RCC 7860 (cell line): Measurements from ENCODE around the gene FSTL4.
"Not testable (repeated sequence)": the region's sequence is repeated elsewhere in the genome, so short reads cannot be mapped to it uniquely, and the experiment has no call there.

Experiments used
- DNase-seq: peaks from one replicate; pipeline ENCODE4 v3.0.0-alpha.2; 2015; ENCODE audit warnings: low spot score
- FAIRE-seq: peaks from 2 replicates; lab custom pipeline; 2012; peaks lifted over from hg19 to GRCh38; lab: Jason Lieb, UNC

Gene FSTL4

DNA sequence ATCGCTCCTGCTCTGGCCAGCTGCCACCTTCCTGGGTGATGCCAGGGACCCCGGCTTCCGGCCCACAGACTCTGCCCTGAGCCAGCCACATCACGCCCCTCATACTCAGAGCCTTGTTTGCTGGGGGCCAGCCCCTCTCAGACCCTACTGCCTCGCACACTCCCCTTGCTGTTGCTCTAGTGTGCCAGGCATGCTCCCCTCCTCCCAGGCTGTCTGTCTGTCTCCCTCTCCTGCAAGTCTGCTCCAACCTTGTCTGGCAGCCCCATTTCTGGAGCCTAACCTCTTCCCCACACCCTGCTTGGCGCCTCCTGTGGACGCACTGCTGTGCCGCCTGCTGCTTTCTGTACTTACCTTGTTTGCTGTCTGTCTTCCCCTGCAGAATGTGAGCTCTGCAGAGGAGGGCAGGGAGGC is 375.8 kb downstream of the FSTL4 start:
- DNase-seq: no peak
- FAIRE-seq: no peak

DNA sequence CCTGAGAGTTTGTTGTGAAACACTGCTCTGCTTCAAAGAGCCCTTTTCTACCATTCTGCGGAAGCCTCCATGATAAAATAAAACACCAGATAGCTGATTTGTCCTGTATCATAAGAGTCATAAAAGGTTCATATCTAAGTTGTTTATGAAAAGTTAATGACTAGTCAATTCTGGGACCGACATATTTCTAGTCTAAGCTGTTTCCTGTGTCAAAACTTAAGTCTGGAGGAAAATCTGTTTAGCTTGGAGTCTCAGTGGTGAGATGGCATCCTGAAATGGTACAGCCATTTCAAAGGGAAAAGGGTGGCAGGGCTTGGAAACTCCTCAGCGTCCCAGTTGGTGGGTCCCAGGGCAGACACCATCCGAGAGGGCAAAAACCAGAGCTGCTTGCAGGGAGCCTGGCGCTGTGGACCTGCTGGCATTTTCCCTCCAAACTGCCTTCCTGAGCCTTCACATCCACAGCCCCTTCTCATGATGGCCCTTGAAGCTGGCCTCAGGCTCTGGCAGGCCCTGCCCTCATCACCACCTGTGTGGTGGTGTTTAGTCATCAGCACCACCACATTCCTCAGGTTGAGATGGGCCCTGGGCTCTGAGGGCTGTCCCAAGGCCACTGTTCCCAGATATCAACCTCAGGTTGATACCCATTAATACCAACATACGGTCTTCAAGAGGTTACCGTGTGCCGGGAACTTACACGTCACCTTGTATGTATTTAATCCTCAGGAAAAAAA is 376.5 kb downstream of the FSTL4 start:
- no peak for DNase-seq
- FAIRE-seq: no peak

- no peak for FAIRE-seq
- DNase-seq: no peak
Measured at GRCh38 chr5:133234911-133235310, 377.4 kb downstream of the FSTL4 start.

DNA sequence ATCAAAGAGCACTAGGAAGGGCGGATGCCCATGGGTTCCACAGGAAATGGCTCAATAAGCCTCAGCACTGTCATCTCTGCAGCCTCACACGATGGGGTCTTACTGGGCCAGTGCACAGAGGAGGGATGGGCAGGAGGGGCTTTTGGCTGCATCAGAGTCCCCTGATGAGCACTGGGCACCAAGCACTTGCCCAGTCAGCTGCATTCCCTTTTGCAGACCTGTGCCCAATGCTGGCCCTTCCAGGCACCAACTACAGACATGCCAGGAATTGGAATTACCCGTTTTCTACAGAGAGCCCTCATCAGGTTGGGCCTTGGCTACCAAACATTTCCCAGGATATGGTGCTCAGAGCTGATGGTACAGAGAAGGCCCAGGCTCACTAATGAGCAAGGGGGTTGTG is 378.1 kb downstream of the FSTL4 start:
- DNase-seq (no peak), FAIRE-seq (no peak)

DNA sequence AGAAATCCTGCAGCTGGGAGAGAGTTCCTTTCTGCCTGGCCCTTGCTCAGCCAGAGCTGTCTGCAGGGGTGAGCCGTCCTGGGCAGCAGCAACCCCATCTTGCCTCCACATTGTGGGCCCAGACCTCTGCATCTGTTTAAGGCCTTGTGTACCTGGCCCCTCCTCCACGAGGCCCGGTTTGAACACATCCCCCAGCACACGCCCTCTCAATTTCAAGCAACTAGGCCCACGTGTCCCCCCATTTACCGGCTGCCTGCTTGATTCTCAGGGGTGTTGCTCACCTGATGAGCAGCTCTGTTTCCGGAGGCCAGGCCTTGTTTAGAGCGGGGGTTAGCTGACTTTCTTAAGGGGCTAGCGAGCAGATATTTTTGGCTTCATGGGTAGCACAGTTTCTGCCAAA is 378.7 kb downstream of the FSTL4 start:
- DNase-seq: no peak
- no peak for FAIRE-seq

DNA sequence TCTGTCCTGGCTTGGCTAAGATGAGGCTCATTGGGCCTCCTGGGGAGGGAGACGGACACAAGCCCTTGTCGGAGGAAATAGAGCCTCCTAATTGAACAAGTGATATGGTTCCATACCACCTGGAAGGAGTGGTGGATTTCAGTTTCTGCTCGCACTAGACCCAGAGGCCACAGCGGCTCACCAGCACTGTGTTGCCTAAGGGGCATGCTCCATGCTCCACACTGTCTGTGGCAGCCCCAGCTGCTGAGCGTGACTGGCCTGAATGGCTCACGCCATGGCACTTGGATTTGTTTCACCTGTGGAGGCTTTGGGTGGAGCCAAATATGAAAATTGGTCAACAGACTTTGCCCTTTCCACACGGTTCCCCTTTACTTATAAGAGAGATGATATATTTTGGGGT is 379.4 kb downstream of the FSTL4 start:
- FAIRE-seq: no peak

DNA sequence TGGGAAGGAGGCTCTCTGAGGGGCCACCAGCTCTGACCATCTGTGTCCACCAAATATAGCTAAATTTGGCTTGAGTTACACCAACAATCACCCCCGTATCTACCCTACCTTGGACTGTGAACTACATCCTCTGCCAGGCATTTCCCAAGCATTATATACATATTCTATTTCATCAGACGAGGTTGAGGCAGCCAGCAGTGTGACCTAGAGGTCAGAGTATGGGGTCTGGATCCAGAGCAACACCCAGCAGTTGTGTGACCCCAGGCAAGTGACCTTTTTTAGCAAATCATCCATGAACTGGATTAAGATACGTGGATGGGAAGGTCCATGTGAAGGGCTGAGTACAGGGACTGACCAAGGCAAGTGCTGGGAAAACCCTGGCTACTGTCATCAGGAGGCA is 379.9 kb downstream of the FSTL4 start:
- FAIRE-seq (no peak), DNase-seq (no peak)

More for the DNA sequence above, 379.4 kb downstream of the FSTL4 start:
- DNase-seq: no peak

DNA sequence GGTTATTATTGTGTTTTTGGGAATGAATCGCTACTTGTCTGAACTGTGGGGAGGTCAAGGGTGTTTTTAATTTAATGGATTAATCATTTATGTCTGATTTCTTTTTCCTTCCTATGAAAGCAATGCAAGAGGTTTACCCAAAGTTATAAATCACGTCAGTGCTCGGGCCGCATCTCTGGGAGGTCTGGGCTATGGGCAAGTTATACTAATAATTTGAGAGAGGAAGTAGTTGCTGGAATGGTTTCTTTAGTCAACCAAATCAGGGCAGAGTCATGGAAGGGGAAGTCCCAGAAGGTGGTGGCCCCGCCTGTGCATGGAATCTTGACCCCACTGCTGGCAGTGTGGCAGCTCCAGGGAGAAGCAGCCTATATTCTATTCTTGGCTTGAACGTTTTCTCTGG is 380.3 kb downstream of the FSTL4 start:
- DNase-seq (no peak), FAIRE-seq (no peak)

DNA sequence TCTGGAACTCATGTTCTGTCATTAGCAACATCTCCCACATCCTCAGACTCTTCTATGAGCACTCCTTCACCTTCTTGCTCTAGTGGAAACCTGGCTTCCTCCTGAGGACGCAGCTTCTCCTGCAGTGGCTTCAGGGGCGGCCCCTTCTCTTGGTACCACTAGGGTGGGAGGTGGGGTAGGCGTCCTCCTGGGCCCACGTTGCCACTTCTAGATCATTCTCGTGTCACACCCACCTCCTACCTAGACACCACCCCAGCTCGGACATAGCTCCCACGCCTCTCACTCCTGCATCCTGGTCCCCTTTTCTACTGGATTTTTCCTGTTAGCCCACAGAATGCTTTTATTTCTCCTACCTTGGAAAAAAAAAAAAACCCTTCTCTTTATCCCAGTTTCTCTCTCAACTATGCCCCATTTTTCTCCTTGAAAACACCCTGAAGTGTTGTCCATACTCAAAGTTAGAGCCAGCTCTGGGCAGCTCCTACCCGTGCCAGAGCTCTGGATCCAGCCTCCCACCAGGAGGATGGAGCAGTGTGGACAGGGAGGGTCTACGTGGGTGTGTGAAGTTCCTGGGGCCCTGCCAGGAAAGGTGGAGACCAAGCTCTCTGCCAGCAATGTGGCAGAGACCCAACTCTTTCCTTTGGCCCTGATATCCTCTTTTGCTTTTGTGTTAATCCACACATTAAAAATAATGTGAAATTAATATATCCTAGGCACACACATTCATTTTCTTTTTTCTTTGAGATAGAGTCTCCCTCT is 381.3 kb downstream of the FSTL4 start:
- no peak for DNase-seq
- FAIRE-seq: no peak

GRCh38 chr5:133229931-133230664 is 382.2 kb downstream of the FSTL4 start:
- FAIRE-seq (no peak), DNase-seq (no peak)

DNA sequence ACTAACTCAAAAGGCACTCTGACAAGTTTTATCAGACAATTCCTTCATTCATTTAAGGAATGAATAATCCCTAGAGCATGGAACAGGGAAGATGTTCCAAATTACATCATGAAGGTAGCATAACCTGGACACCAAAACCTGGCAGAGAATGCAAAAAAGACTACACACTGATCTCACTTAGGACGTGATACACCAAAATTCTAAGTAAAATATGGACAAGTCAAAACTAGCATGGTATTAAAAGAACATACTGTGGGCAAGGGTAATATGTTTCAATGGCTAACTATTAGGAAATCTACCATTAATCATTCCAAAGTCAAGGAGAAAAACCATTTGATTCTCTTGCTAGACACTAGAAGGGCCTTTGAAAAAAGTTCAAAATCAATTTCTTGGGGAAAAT is 384.0 kb downstream of the FSTL4 start:
- FAIRE-seq: no peak
- DNase-seq: no peak

DNA sequence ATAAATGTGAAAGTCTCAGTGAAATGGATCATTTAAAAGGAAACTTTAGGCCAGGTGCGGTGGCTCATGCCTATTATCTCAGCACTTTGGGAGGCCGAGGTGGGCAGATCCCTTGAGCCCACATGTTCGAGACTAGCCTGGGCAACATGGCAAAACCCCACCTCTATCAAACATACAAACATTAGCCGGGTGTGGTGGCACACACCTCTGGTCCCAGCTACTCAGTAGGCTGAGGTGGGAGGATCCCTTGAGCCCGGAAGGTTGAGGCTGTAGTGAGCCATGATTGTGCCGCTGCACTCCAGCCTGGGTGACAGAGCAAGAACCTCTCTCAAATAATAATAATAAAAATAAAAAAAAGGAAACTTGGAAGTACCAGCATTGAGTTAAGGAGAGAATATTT is 384.4 kb downstream of the FSTL4 start:
- FAIRE-seq: no peak

DNA sequence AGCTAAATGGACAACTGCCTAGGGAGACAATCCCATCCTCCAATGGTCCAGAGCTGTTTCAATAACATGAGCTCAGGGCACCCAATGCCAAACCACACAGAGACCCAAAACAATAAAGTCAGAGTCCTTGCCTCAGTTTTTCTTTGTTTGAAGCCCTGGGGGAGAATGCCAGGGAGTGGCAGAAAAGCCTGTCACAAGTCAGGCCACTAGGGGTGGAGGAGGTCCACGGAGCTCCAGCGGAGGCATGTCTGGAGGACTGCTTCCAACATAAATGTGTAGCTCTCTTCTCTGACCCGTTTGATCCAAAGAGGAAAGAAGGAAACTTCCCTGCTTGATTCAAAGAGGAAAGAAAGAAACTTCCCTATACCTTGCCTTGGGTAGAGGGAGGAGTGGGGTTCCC is 385.3 kb downstream of the FSTL4 start:
- DNase-seq (no peak), FAIRE-seq (no peak)

More for the DNA sequence above, 384.4 kb downstream of the FSTL4 start:
- no peak for DNase-seq

- no peak for FAIRE-seq
- DNase-seq: no peak
Measured at GRCh38 chr5:133226186-133226585, 386.2 kb downstream of the FSTL4 start.

- DNase-seq: no peak
- FAIRE-seq: no peak
Measured at GRCh38 chr5:133225671-133226152, 386.6 kb downstream of the FSTL4 start.

DNA sequence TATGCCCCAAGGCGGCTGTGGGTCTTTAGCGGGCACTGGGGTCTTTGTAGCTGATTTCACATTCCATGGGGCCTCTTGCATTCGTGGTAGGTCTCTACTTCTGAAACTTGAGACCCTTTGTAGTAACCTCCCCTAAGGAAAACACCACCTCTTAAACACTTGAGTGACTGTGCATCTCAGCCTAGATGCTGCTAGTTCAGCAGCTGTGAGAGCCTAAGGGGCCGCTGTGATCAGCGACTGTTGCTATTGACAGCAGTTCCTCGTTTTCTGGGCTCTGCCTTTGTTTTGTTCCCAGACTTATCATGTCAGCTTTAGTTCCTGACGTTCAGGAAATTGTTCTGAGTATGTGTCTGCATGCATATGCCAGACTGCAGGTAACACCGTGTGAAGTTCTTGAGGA is 389.4 kb downstream of the FSTL4 start:
- FAIRE-seq (no peak), DNase-seq (no peak)

GRCh38 chr5:133222521-133222920 is 389.8 kb downstream of the FSTL4 start:
- FAIRE-seq: no peak
- no peak for DNase-seq

GRCh38 chr5:133222040-133222439 is 390.3 kb downstream of the FSTL4 start:
- DNase-seq (no peak), FAIRE-seq (no peak)

- DNase-seq (no peak), FAIRE-seq (no peak)
Measured at GRCh38 chr5:133220851-133221674, 391.3 kb downstream of the FSTL4 start.

DNA sequence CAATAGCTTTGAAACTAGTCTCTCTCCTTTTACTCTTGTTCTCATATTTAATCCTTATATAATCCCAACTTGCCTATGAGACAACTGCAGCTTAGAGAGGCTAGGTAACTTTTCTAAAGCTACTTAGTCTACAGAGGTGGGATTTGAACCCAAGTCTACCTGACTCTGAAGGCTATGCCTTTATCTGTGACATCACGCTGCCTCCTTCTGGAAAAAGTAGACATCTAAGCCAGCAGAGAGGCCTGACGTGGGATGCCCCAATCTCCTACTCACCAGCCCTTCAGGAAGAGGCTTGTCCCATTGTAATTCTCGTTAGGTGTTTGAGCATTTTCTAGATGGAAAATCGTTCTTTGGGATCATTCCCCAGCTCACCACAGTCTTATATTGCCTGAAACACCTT is 393.0 kb downstream of the FSTL4 start:
- DNase-seq: no peak
- FAIRE-seq: no peak

GRCh38 chr5:133216138-133216537 is 396.2 kb downstream of the FSTL4 start:
- DNase-seq, FAIRE-seq: not testable (repeated sequence)
